Heart right ventricle (tissue), 16 donors: ENCODE data around the gene TEX101. TPM values are rescaled to one million over a fixed set of nuclear protein-coding genes. Genes with fewer than 3 reads are reported as not detected.
A peak's percentile ranks its signal among the peaks of the same experiment; 100 is the strongest.
"Not testable (repeated sequence)": the region's sequence is repeated elsewhere in the genome, so short reads cannot be mapped to it uniquely, and the experiment has no call there.

ENCODE experiments used
- ATAC-seq, 8 donors: fragments of 200-7000 bp; cut with Tn5 transposase; one replicate each; pipeline ENCODE4 v1.9.1; 2020; ENCODE audit warnings: mild to moderate bottlenecking in 8 of 8, moderate library complexity in 8 of 8, moderate number of reproducible peaks in 1 of 8
- DNase-seq, 2 donors: peaks; one replicate each; pipeline ENCODE4 v3.0.0-alpha.2; 2020
- H3K27ac ChIP-seq, 10 donors: fragments of 200-600 bp; sonication (generic) in 2 of 10; one replicate each; pipeline versions ENCODE4 v1.5.0 to v1.8.0; 2020 to 2022; ENCODE audit warnings: mild to moderate bottlenecking in 3 of 10
- H3K27me3 ChIP-seq, 7 donors: fragments of 200-600 bp; one replicate each; pipeline ENCODE4 v1.8.0; 2021 to 2022; ENCODE audit warnings: mild to moderate bottlenecking in 2 of 7
- H3K36me3 ChIP-seq, 9 donors: fragments of 200-600 bp; sonication (generic) in 1 of 9; one replicate each; pipeline versions ENCODE4 v1.5.0 to v1.8.0; 2020 to 2022; ENCODE audit warnings: mild to moderate bottlenecking in 2 of 9
- H3K4me1 ChIP-seq, 9 donors: fragments of 200-600 bp; sonication (generic) in 1 of 9; one replicate each; pipeline versions ENCODE4 v1.5.0 to v1.8.0; 2020 to 2022; ENCODE audit warnings: mild to moderate bottlenecking in 4 of 9
- H3K4me3 ChIP-seq, 10 donors: fragments of 200-600 bp; sonication (generic) in 2 of 10; one replicate each; pipeline versions ENCODE4 v1.5.0 to v1.8.0; 2020 to 2022; ENCODE audit warnings: mild to moderate bottlenecking in 7 of 10, moderate library complexity in 2 of 10
- H3K9me3 ChIP-seq, 11 donors: fragments of 200-600 bp in 10 of 11; sonication (generic) in 2 of 11; one replicate each; pipeline versions ENCODE4 v1.5.0 to v1.8.0; 2013 to 2022; ENCODE audit warnings: mild to moderate bottlenecking in 2 of 11, control low read depth in 1 of 11, moderate library complexity in 1 of 11
- CTCF ChIP-seq, 9 donors: fragments of 200-600 bp; sonication (generic) in 2 of 9; IDR thresholded peaks; one replicate each; pipeline versions ENCODE4 v1.5.0 to v1.8.0; 2021 to 2022; ENCODE audit warnings: antibody characterized with exemption in 9 of 9, mild to moderate bottlenecking in 5 of 9, moderate library complexity in 1 of 9
- WGBS, 2 donors: extraction: QIAGEN DNeasy Blood & Tissue Kit; methylation state at CpG; one replicate each; pipeline ENCODE4 v1.1.7; 2013; ENCODE audit warnings: inconsistent platforms in 1 of 2; 5-methylcytosine and 5-hydroxymethylcytosine counted together
- intact Hi-C, 10 donors: fragments of 100-400 bp; cut with DNase I; formaldehyde crosslinking; loops; one replicate each; pipeline versions ENCODE4 v1.11.1 to v1.14.2; 2022
- polyA plus RNA-seq, 2 donors: library from polyadenylated mRNA; stranded (reverse); fragments of 200-250 nt; gene quantifications; one replicate each; pipeline ENCODE4 v1.2.3, GENCODE V29; 2013
- total RNA-seq, 10 donors: library from RNA; stranded (reverse); fragmentation: NEBNext Ultra II Directional in 3 of 10; extraction: Animal tissue kit (Norgen Biotek cat#: 25700) in 3 of 10; gene quantifications; one replicate each; pipeline versions ENCODE4 v1.2.1 to v1.2.4, GENCODE V29; 2021 to 2023
- donor health status: Arrhythmogenic right ventricular cardiomyopathy.
- donor health status: ischemic (EF 13 %, LVEDD 7.1; RV severe dilation, severe dysfunction).
- donor health status: healthy with polysubstance abuse.
- donor health status: DM: no; HTN: yes; CAD: no.
- donor health status: DM: no; HTN: no; CAD: no.
- donor health status: ischemic (EF 25% LVEDD 6.9; RV normal size, moderate dysfunction).
- donor health status: ischemic (EF 25% LVEDD 5.7; RV mildly dilated, moderate dysfunction).
- donor health status: healthy.
- donor health status: DM: yes; HTN: yes; CAD: no.
- donor health status: Ischemic cardiomyopathy.
- donor health status: ischemic (EF 35%, LVEDD 5.7; RV mildly dilated, moderate dysfunction).
- donor health status: nonischemic (EF 11% LVEDD 7.7; RV severe dilation, severe dysfunction).
- donor health status: DM: yes; HTN: yes; CAD: no.
- donor health status: PGD.
- donor health status: ischemic (EF 29% LVEDD 5.4; RV normal size, mild dysfunction).
- donor health status: nonischemic (EF 23%, LVEDD 6.1; RV moderate dilation, normal function).

Gene TEX101
- total and polyA plus RNA-seq, 12 donors = not detected

- H3K27ac ChIP-seq = no peak overlapping the region
- H3K36me3 ChIP-seq = no peaks in the 10 kb centered on the region
- ATAC-seq (no peak), DNase-seq (no peak)
- 93 to 100% methylated on average over 2 of the region's 2 CpGs for WGBS, 2 donors
- H3K9me3 ChIP-seq = no peaks in the 10 kb centered on the region
- intact Hi-C loops = no loop called here
- no peak for TF ChIP-seq CTCF (IDR thresholded peaks at IDR 0.05)
- peaks cover 0 to 22% (median 2%) of the 10 kb centered on the region in 9 donors for H3K4me1 ChIP-seq
- H3K4me3 ChIP-seq = no peak overlapping the region
- peaks cover 0 to 4% (median 0%) of the 10 kb centered on the region in 7 donors for H3K27me3 ChIP-seq
Observed at GRCh38 chr19:43433358-43433673, 18.6 kb downstream of the TEX101 start.

- ATAC-seq (no peak), DNase-seq (no peak)
- Histone ChIP-seq H3K36me3 (no peaks in the 10 kb centered on the region), H3K27ac (no peak overlapping the region), H3K4me3 (no peak overlapping the region), H3K4me1 (peaks cover 0 to 26% (median 6%) of the 10 kb centered on the region in 9 donors), H3K9me3 (no peaks in the 10 kb centered on the region), H3K27me3 (peaks cover 0 to 4% (median 0%) of the 10 kb centered on the region in 7 donors)
- intact Hi-C loops = no loop called here
- no peak for TF ChIP-seq CTCF (IDR thresholded peaks at IDR 0.05)
- WGBS, 2 donors = 95 to 96% methylated on average over 6 of the region's 6 CpGs
Observed at GRCh38 chr19:43433689-43434088, 19.0 kb downstream of the TEX101 start.

- 87 to 90% methylated on average over 3 of the region's 3 CpGs for WGBS, 2 donors
- ATAC-seq = no peak
- no peak overlapping the region for H3K27ac ChIP-seq
Observed at GRCh38 chr19:43435775-43436174, 21.1 kb downstream of the TEX101 start.

GRCh38 chr19:43437284-43437683 lies 22.6 kb downstream of the TEX101 start:
- H3K36me3 ChIP-seq, intact Hi-C loops, H3K4me3 ChIP-seq, H3K27me3 ChIP-seq, ATAC-seq, H3K9me3 ChIP-seq, DNase-seq: not testable (repeated sequence)
- H3K4me1 ChIP-seq = peaks cover 0 to 24% (median 10%) of the 10 kb centered on the region in 9 donors
- 91 to 92% methylated on average over 11 of the region's 11 CpGs for WGBS, 2 donors
- H3K27ac ChIP-seq = peak overlapping the region in 2 of 10 donors; percentile 64 to 71

More at GRCh38 chr19:43435775-43436174, 21.1 kb downstream of the TEX101 start:
- Histone ChIP-seq H3K9me3 (peaks cover 0 to 3% (median 0%) of the 10 kb centered on the region in 11 donors), H3K36me3 (no peaks in the 10 kb centered on the region), H3K4me1 (peaks cover 0 to 26% (median 10%) of the 10 kb centered on the region in 9 donors), H3K27me3 (peaks cover 0 to 4% (median 0%) of the 10 kb centered on the region in 7 donors), H3K4me3 (no peak overlapping the region)
- TF ChIP-seq CTCF (IDR thresholded peaks at IDR 0.05) = no peak
- intact Hi-C loops = no loop called here
- no peak for DNase-seq

GRCh38 chr19:43437712-43438111 lies 23.0 kb downstream of the TEX101 start:
- TF ChIP-seq CTCF (IDR thresholded peaks at IDR 0.05) = no peak
- no peak overlapping the region for H3K4me3 ChIP-seq
- WGBS, 2 donors = 78 to 96% methylated on average over 6 of the region's 6 CpGs
- ATAC-seq = no peak
- intact Hi-C loops = no loop called here
- no peak for DNase-seq
- H3K36me3 ChIP-seq = no peaks in the 10 kb centered on the region
- H3K9me3 ChIP-seq = peaks cover 0 to 3% (median 0%) of the 10 kb centered on the region in 11 donors
- peaks cover 0 to 23% (median 10%) of the 10 kb centered on the region in 9 donors for H3K4me1 ChIP-seq
- peak overlapping the region in 6 of 10 donors; percentile 34 to 85 (median 68) for H3K27ac ChIP-seq
- peaks cover 0 to 4% (median 0%) of the 10 kb centered on the region in 7 donors for H3K27me3 ChIP-seq
